HepG2 (cell line): ENCODE results near the gene TSPAN17. TPM values are rescaled to one million over a fixed set of nuclear protein-coding genes. Genes with fewer than 3 reads are reported as not detected.

Experiments
- CHD2 ChIP-seq: IDR thresholded peaks from 2 replicates; pipeline ENCODE4 v1.6.1; 2011; ENCODE audit warnings: low read depth, low read length, improper control_type of control experiment
- DNMT3B ChIP-seq: conservative IDR thresholded peaks from 2 replicates; pipeline ENCODE4 v1.6.1; 2016; ENCODE audit warnings: missing biosample characterization, control low read depth
- HNF4A ChIP-seq: sonication (generic); formaldehyde crosslinking; IDR thresholded peaks from 2 replicates; pipeline ENCODE4 v1.4.0; 2020; ENCODE audit warnings: missing genetic modification reagents
- JARID2 ChIP-seq: sonication (generic); formaldehyde crosslinking; IDR thresholded peaks from 2 replicates; pipeline ENCODE4 v1.8.1; 2023; ENCODE audit warnings: missing genetic modification reagents, inconsistent platforms; ENCODE audit not compliant: insufficient replicate concordance
- JUND ChIP-seq: sonication (generic); formaldehyde crosslinking; IDR thresholded peaks from 2 replicates; pipeline ENCODE4 v1.8.0; 2022; ENCODE audit warnings: mild to moderate bottlenecking, missing genetic modification reagents
- KLF13 ChIP-seq: sonication (generic); formaldehyde crosslinking; IDR thresholded peaks from 2 replicates; pipeline ENCODE4 v1.4.0; 2020; ENCODE audit warnings: mild to moderate bottlenecking, missing genetic modification reagents
- MAFG ChIP-seq: sonication (generic); formaldehyde crosslinking; IDR thresholded peaks from 2 replicates; pipeline ENCODE4 v1.5.1; 2020; ENCODE audit warnings: mild to moderate bottlenecking, missing genetic modification reagents
- MLXIP ChIP-seq: sonication (generic); formaldehyde crosslinking; IDR thresholded peaks from 2 replicates; pipeline ENCODE4 v1.9.0; 2021; ENCODE audit warnings: missing genetic modification reagents, borderline replicate concordance
- RARA ChIP-seq: IDR thresholded peaks from 2 replicates; pipeline ENCODE4 v1.6.1; 2016; ENCODE audit warnings: missing genetic modification reagents, missing compliant biosample characterization
- SMC3 ChIP-seq: IDR thresholded peaks from 2 replicates; pipeline ENCODE4 v1.6.1; 2011; ENCODE audit warnings: low read length, improper control_type of control experiment
- SMYD3 ChIP-seq: sonication (generic); formaldehyde crosslinking; IDR thresholded peaks from 2 replicates; pipeline ENCODE4 v1.8.1; 2023; ENCODE audit warnings: mild to moderate bottlenecking, missing genetic modification reagents
- SP1 ChIP-seq, 2 experiments: fragments of 450-650 bp in 1 of 2; sonication (generic) in 1 of 2; formaldehyde crosslinking in 1 of 2; IDR thresholded peaks; 2 replicates each; pipeline versions ENCODE4 v1.4.0 to v1.6.1; 2016 to 2020; ENCODE audit warnings: missing genetic modification reagents in 1 of 2
- ZFP36L1 ChIP-seq: sonication (generic); formaldehyde crosslinking; IDR thresholded peaks from 2 replicates; pipeline ENCODE4 v1.8.0; 2022; ENCODE audit warnings: mild to moderate bottlenecking, missing genetic modification reagents, moderate library complexity
- ZIK1 ChIP-seq: sonication (generic); formaldehyde crosslinking; IDR thresholded peaks from 2 replicates; pipeline ENCODE4 v1.5.0; 2020; ENCODE audit warnings: mild to moderate bottlenecking, low read depth, missing genetic modification reagents, borderline replicate concordance
- ZMYM3 ChIP-seq: sonication (generic); formaldehyde crosslinking; IDR thresholded peaks from 2 replicates; pipeline ENCODE4 v1.5.1; 2020; ENCODE audit warnings: mild to moderate bottlenecking, missing genetic modification reagents
- ZNF17 ChIP-seq: sonication (generic); formaldehyde crosslinking; IDR thresholded peaks from 2 replicates; pipeline ENCODE4 v1.5.0; 2020; ENCODE audit warnings: mild to moderate bottlenecking, missing genetic modification reagents
- ZNF34 ChIP-seq: sonication (generic); formaldehyde crosslinking; IDR thresholded peaks from 2 replicates; pipeline ENCODE4 v1.4.0; 2020; ENCODE audit warnings: mild to moderate bottlenecking, missing genetic modification reagents, borderline replicate concordance
- ZNF441 ChIP-seq: sonication (generic); formaldehyde crosslinking; IDR thresholded peaks from 2 replicates; pipeline ENCODE4 v1.7.0; 2021; ENCODE audit warnings: missing genetic modification reagents, borderline replicate concordance
- polyA plus RNA-seq, 8 experiments: library from polyadenylated mRNA; depleted of rRNA in 3 of 8; stranded (reverse) in 7 of 8; unstranded in 1 of 8; fragments of >200 nt; fragmentation: Illumina TruSeq in 4 of 8; extraction: Trizol in 4 of 8; gene quantifications; 2 replicates each; pipeline versions ENCODE4 v1.2.1 to v1.2.3, GENCODE V29; 2011 to 2016; ENCODE audit warnings: low read depth in 4 of 8, missing spikeins in 1 of 8, mixed read lengths in 1 of 8; ENCODE audit not compliant: insufficient read depth in 1 of 8
- total RNA-seq, 5 experiments: library from RNA; depleted of rRNA; stranded (reverse); fragments of >200 nt; fragmentation: Illumina TruSeq; extraction: Trizol; gene quantifications; 2 replicates each; pipeline ENCODE4 v1.2.3, GENCODE V29; 2016; ENCODE audit warnings: low read depth in 1 of 5
- TF ChIP-seq, protein P1 (sequence below): sonication (generic); formaldehyde crosslinking; IDR thresholded peaks from 2 replicates; pipeline ENCODE4 v1.5.0; 2020; ENCODE audit warnings: missing genetic modification reagents, mild to moderate bottlenecking, borderline replicate concordance
- TF ChIP-seq, protein P2 (sequence below): sonication (generic); formaldehyde crosslinking; IDR thresholded peaks from 2 replicates; pipeline ENCODE4 v1.5.1; 2020; ENCODE audit warnings: mild to moderate bottlenecking, missing genetic modification reagents, borderline replicate concordance
- TF ChIP-seq, protein P3 (sequence below): sonication (generic); formaldehyde crosslinking; IDR thresholded peaks from 2 replicates; pipeline ENCODE4 v1.9.0; 2021; ENCODE audit warnings: missing genetic modification reagents, mild to moderate bottlenecking, borderline replicate concordance

The TSPAN17 gene
- total and polyA plus RNA-seq, 2 of the 13 experiments (the other 11 are each of a cell fraction or from before 2014, with no cell fraction given) = 11.5 to 15.0 TPM

GRCh38 chr5:176676361-176676824, 29.1 kb downstream of the TSPAN17 start (continued):
- TF ChIP-seq, protein P1, sequence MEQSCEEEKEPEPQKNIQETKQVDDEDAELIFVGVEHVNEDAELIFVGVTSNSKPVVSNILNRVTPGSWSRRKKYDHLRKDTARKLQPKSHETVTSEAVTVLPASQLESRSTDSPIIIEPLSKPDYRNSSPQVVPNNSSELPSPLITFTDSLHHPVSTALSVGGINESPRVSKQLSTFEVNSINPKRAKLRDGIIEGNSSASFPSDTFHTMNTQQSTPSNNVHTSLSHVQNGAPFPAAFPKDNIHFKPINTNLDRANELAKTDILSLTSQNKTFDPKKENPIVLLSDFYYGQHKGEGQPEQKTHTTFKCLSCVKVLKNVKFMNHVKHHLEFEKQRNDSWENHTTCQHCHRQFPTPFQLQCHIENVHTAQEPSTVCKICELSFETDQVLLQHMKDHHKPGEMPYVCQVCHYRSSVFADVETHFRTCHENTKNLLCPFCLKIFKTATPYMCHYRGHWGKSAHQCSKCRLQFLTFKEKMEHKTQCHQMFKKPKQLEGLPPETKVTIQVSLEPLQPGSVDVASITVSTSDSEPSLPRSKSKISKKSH (CRISPR knock-in tag) = no peak
- no peak for TF ChIP-seq RARA (CRISPR knock-in tag)
- no peak for TF ChIP-seq ZNF34 (CRISPR knock-in tag)
- TF ChIP-seq, protein P2, sequence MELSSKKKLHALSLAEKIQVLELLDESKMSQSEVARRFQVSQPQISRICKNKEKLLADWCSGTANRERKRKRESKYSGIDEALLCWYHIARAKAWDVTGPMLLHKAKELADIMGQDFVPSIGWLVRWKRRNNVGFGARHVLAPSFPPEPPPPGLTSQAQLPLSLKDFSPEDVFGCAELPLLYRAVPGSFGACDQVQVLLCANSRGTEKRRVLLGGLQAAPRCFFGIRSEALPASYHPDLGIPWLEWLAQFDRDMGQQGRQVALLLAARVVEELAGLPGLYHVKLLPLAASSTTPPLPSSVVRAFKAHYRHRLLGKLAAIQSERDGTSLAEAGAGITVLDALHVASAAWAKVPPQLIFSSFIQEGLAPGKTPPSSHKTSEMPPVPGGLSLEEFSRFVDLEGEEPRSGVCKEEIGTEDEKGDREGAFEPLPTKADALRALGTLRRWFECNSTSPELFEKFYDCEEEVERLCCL (CRISPR knock-in tag) = no peak
- no peak for TF ChIP-seq JARID2 (CRISPR knock-in tag)
- no peak for TF ChIP-seq ZFP36L1 (CRISPR knock-in tag)
- no peak for TF ChIP-seq KLF13
- TF ChIP-seq JUND (CRISPR knock-in tag) = no peak
- no peak for TF ChIP-seq SP1 (IDR thresholded peaks at IDR 0.05)
- TF ChIP-seq SP1 (CRISPR knock-in tag; IDR thresholded peaks at IDR 0.05) = no peak
- TF ChIP-seq ZNF441 (CRISPR knock-in tag) = no peak
- TF ChIP-seq ZNF17 (CRISPR knock-in tag) = no peak
- TF ChIP-seq MLXIP (CRISPR knock-in tag) = no peak
- TF ChIP-seq CHD2 = no peak
- TF ChIP-seq ZIK1 (CRISPR knock-in tag) = no peak
- TF ChIP-seq, protein P3, sequence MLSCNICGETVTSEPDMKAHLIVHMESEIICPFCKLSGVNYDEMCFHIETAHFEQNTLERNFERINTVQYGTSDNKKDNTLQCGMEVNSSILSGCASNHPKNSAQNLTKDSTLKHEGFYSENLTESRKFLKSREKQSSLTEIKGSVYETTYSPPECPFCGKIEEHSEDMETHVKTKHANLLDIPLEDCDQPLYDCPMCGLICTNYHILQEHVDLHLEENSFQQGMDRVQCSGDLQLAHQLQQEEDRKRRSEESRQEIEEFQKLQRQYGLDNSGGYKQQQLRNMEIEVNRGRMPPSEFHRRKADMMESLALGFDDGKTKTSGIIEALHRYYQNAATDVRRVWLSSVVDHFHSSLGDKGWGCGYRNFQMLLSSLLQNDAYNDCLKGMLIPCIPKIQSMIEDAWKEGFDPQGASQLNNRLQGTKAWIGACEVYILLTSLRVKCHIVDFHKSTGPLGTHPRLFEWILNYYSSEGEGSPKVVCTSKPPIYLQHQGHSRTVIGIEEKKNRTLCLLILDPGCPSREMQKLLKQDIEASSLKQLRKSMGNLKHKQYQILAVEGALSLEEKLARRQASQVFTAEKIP = no peak
- TF ChIP-seq HNF4A (CRISPR knock-in tag) = peak; percentile 24; the same call in 1 of the 2 replicates
- no peak for TF ChIP-seq SMC3
- TF ChIP-seq ZMYM3 (CRISPR knock-in tag) = no peak
- no peak for TF ChIP-seq SMYD3 (CRISPR knock-in tag)
- peak; percentile 70; the same call in 1 of the 2 replicates for TF ChIP-seq MAFG (CRISPR knock-in tag)
- no peak for TF ChIP-seq DNMT3B
